ENCODE measurements around the gene LRRK1.

Gene LRRK1

DNA sequence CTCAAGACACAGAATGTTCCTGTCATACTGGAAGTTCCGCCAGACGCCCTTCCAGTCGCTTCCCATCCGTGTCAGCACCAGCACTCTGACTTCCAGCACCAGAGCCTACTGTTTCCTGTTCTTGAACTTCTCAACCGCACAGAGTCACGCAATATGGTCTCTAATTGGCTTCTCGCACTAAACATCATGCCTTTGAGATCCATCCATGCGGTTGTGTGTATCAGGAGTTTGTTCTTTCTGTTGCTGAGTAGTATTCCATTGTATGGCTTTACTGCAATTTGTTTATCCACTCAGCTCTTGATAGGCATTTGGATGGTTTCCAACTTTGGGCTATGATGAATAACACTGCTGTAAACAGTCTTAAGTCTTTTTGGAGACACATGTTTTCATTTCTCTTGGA is 112.1 kb downstream of the LRRK1 start:
- Histone ChIP-seq H3K36me3 (ENCODE audit: insufficient read depth, low read depth, low read length) (no peaks in the 10 kb centered on the region), H3K4me1 (ENCODE audit: insufficient read depth, low read length) (no peaks in the 10 kb centered on the region)

DNA sequence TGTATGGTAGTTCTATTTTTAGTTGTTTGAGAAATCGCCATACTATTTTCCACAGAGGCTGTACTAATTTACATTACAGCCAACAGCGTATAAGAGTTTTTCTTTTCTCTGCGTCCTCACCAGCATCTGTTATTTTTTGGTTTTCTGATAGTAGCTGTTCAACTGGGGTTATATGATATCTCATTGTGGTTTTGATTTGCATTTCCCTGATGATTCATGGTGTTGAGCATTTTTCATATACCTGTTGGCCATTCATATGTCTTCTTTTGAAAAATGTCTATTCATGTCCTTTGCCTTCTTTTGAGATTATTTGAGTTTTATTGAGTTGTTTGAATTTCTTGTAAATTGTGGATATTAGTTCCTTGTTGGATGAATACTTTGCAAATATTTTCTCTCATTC is 114.6 kb downstream of the LRRK1 start:
- Histone ChIP-seq H3K9ac (ENCODE audit: low read depth, low read length) (no peak overlapping the region), H3K9me3 (ENCODE audit: insufficient read depth, low read depth, low read length) (0 out of 2 replicates have a peak, but pooled peaks cover 7% of the 10 kb centered on the region), H3K36me3 (ENCODE audit: insufficient read depth, low read depth, low read length) (no peaks in the 10 kb centered on the region), H3K4me3 (ENCODE audit: low read length) (no peak overlapping the region), H3K27ac (ENCODE audit: low read length) (no peak overlapping the region), H3K4me1 (ENCODE audit: insufficient read depth, low read length) (no peaks in the 10 kb centered on the region), H3K27me3 (ENCODE audit: insufficient read depth, low read length) (no peaks in the 10 kb centered on the region)

More for the DNA sequence above, 112.1 kb downstream of the LRRK1 start:
- Histone ChIP-seq H3K4me3 (ENCODE audit: low read length) (no peak overlapping the region), H3K9me3 (ENCODE audit: insufficient read depth, low read depth, low read length) (0 out of 2 replicates have a peak, but pooled peaks cover 7% of the 10 kb centered on the region), H3K9ac (ENCODE audit: low read depth, low read length) (no peak overlapping the region), H3K27ac (ENCODE audit: low read length) (no peak overlapping the region), H3K27me3 (ENCODE audit: insufficient read depth, low read length) (no peaks in the 10 kb centered on the region)

DNA sequence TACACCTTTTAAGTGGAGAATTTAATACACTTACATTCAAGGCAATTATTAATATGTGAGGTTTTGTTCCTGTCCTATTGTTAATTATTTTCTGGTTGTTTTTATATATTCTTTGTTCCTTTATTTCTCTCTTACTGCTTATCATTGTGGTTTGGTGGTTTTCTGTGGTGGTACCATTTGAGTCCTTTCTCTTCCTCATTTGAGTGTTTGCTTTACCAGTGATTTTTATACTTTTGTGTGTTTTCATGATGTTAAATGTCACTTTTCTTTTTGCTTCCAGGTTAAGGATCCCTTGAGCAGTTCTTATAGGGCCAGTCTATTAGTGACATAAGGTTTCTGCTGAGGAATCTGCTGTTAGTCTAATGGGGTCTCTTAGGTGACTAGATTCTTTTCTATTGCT is 116.5 kb downstream of the LRRK1 start:
- no peaks in the 10 kb centered on the region for H3K27me3 ChIP-seq (ENCODE audit: insufficient read depth, low read length)
- H3K9me3 ChIP-seq (ENCODE audit: insufficient read depth, low read depth, low read length), result 0 out of 2 replicates have a peak, but pooled peaks cover 7% of the 10 kb centered on the region
- no peak overlapping the region for H3K27ac ChIP-seq (ENCODE audit: low read length)
- H3K4me3 ChIP-seq (ENCODE audit: low read length), result no peak overlapping the region
- H3K4me1 ChIP-seq (ENCODE audit: insufficient read depth, low read length), result no peaks in the 10 kb centered on the region
- no peaks in the 10 kb centered on the region for H3K36me3 ChIP-seq (ENCODE audit: insufficient read depth, low read depth, low read length)
- no peak overlapping the region for H3K9ac ChIP-seq (ENCODE audit: low read depth, low read length)

DNA sequence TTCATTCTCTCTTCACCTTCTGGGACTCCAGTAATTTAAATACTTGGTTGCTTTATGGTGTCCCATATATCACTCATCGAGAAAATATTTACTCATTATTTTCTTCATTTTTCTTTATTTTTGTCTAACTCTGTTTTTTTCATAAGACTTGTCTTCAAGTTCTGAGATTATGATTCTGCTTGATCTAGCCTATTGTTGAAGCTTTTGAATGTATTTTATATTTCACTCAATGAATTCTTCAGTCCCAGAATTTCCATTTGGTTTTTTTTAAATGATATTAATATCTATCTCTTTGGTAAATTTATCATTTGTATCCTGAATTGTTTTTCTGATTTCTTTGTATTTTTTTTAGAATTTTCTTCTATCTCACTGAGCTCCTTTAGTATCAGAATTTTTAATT is 117.0 kb downstream of the LRRK1 start:
- no peak overlapping the region for H3K4me3 ChIP-seq (ENCODE audit: low read length)
- H3K27me3 ChIP-seq (ENCODE audit: insufficient read depth, low read length), result no peaks in the 10 kb centered on the region
- H3K4me1 ChIP-seq (ENCODE audit: insufficient read depth, low read length), result no peaks in the 10 kb centered on the region
- H3K36me3 ChIP-seq (ENCODE audit: insufficient read depth, low read depth, low read length), result no peaks in the 10 kb centered on the region
- H3K9me3 ChIP-seq (ENCODE audit: insufficient read depth, low read depth, low read length), result 0 out of 2 replicates have a peak, but pooled peaks cover 7% of the 10 kb centered on the region
- no peak overlapping the region for H3K27ac ChIP-seq (ENCODE audit: low read length)
- no peak overlapping the region for H3K9ac ChIP-seq (ENCODE audit: low read depth, low read length)

DNA sequence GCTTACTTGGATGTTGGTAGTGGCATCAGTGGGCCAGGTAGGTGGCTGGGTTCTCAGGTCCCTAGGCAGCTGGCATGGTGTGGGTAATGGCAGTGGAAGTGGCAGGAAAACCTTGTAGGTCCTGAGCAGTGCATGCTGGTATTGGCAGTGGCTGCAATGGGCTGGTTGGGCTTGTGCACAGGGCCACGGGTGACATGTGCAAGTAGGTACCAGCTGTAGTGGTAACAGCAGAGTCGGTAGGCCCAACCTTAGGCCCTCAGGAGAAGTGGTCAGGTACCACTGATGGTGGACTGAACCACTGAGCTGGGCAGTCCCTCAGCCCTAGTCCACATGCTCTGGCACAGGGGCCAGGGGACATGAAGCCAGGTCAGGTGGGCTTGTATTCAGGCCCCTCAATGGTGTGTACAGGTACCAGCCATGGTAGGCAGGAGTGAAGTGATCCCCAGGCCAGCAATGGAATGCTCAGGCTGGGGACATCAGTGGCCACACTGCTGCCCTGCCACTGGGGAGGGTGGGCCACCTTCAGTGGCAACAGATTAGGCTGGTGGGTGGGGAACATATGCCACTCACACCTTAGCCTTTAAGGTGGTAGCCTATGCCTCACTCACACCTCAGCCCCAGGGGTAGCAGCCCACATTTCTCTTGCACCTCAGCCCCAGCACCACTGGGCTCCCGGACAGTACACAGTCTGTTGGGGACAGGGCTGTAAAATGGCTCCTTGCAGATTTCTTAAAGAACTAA is 118.1 kb downstream of the LRRK1 start:
- Histone ChIP-seq H3K9me3 (ENCODE audit: insufficient read depth, low read depth, low read length) (0 out of 2 replicates have a peak, but pooled peaks cover 7% of the 10 kb centered on the region), H3K36me3 (ENCODE audit: insufficient read depth, low read depth, low read length) (no peaks in the 10 kb centered on the region), H3K4me3 (ENCODE audit: low read length) (no peak overlapping the region)

DNA sequence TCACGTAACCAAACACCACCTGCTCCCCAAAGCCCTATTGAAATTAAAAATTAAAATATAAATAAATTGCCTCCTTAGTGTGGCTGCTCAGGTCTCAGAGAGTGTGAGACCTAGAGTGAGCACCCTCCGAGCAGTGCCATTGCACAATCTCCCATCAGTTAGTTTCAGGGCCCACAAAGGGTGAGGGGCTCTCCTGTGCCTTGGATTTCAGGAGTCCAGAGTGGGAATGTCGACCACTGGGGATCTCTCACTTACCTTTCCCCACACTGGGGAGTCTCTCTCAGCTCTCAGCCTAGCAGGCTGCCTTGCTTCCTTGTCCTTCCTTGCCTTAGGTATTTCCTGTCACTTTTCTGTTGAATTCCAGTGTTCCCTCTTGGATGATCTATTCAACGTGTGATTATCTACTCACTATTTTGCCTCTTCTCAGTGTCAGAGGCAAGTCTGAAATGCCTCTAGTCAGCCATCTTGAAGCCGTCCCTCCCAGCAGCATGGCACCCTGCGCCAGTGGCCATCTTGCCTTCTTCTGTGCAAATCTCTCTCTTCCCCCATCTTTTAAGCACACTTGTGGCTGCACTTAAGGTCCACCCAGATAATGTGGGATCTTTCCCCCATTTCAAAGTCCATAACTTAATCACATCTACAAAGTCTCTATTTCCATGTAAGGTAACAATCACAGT is 119.3 kb downstream of the LRRK1 start:
- H3K27me3 ChIP-seq (ENCODE audit: insufficient read depth, low read length), result no peaks in the 10 kb centered on the region
- H3K9ac ChIP-seq (ENCODE audit: low read depth, low read length), result no peak overlapping the region
- no peaks in the 10 kb centered on the region for H3K36me3 ChIP-seq (ENCODE audit: insufficient read depth, low read depth, low read length)
- H3K27ac ChIP-seq (ENCODE audit: low read length), result no peak overlapping the region
- no peak overlapping the region for H3K4me3 ChIP-seq (ENCODE audit: low read length)
- no peaks in the 10 kb centered on the region for H3K4me1 ChIP-seq (ENCODE audit: insufficient read depth, low read length)
- H3K9me3 ChIP-seq (ENCODE audit: insufficient read depth, low read depth, low read length), result 0 out of 2 replicates have a peak, but pooled peaks cover 7% of the 10 kb centered on the region

More for the DNA sequence above, 118.1 kb downstream of the LRRK1 start:
- Histone ChIP-seq H3K9ac (ENCODE audit: low read depth, low read length) (no peak overlapping the region), H3K4me1 (ENCODE audit: insufficient read depth, low read length) (no peaks in the 10 kb centered on the region), H3K27me3 (ENCODE audit: insufficient read depth, low read length) (no peaks in the 10 kb centered on the region), H3K27ac (ENCODE audit: low read length) (no peak overlapping the region)

DNA sequence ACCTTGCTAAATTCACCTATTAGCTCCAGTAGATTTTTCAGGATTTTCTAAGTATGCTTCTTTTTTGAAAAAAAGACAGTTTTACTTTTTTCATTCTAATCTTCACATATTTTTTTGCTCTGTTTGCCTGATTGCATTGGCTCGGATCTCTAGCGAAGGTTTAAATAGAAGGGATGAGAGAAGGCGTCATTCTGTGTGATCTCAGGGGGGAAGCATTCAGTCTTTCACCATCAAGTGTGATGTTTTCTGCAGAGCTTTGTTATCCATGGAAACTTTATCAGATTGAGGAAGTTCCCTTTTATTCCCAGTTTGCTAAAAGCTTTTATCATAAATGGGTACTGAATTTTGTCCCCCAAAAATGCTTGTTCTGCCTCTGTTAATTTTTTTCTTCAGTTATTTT is 120.3 kb downstream of the LRRK1 start:
- no peaks in the 10 kb centered on the region for H3K4me1 ChIP-seq (ENCODE audit: insufficient read depth, low read length)
- no peak overlapping the region for H3K9ac ChIP-seq (ENCODE audit: low read depth, low read length)
- H3K9me3 ChIP-seq (ENCODE audit: insufficient read depth, low read depth, low read length), result 0 out of 2 replicates have a peak, but pooled peaks cover 5% of the 10 kb centered on the region
- no peaks in the 10 kb centered on the region for H3K36me3 ChIP-seq (ENCODE audit: insufficient read depth, low read depth, low read length)
- H3K27me3 ChIP-seq (ENCODE audit: insufficient read depth, low read length), result no peaks in the 10 kb centered on the region
- H3K27ac ChIP-seq (ENCODE audit: low read length), result no peak overlapping the region
- no peak overlapping the region for H3K4me3 ChIP-seq (ENCODE audit: low read length)

DNA sequence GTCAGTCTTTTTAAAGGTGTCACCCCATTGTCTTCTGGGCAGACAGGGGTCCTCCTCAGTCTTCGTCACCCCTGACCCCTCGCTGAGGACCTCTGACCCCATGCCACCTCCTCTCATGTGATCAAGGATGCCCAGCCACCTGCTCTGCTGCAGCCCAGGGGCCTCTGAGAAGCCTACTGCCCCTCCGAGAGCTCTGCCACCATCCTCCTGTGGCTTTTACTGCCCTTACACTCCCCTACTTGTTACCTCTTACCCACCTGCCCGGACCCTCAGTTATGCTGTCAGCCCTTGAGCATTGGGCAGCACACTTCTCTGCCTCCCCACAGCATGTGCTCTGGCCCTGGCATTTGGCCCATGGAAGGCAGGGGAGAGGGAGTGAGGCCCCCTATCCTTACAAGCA is 123.2 kb downstream of the LRRK1 start:
- no peak overlapping the region for H3K27ac ChIP-seq (ENCODE audit: low read length)
- H3K9me3 ChIP-seq (ENCODE audit: insufficient read depth, low read depth, low read length), result no peaks in the 10 kb centered on the region
- H3K27me3 ChIP-seq (ENCODE audit: insufficient read depth, low read length), result peaks cover 28% of the 10 kb centered on the region
- no peaks in the 10 kb centered on the region for H3K36me3 ChIP-seq (ENCODE audit: insufficient read depth, low read depth, low read length)
- no peak overlapping the region for H3K4me3 ChIP-seq (ENCODE audit: low read length)
- H3K4me1 ChIP-seq (ENCODE audit: insufficient read depth, low read length), result peaks cover 3% of the 10 kb centered on the region; the same call in 1 of the 2 replicates
- no peak overlapping the region for H3K9ac ChIP-seq (ENCODE audit: low read depth, low read length)

DNA sequence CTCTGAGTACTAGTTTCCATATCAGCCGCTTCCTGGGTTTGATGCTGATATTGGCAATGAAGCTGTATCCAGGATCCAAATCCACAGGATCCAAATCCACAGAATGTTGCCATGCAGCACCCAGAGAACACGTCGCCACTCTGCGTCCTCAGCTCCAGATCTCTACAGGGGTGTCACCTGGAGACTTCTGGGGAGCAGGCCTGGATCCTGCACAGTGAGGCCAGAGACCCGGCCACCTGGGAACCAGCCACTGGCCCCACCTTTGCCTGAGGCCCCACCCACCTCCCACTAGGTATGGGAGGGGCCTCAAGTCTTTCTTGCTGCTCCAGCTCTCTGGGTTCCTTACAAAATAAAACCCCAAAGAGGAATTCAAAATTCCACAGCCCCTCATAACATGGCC is 123.9 kb downstream of the LRRK1 start:
- no peak overlapping the region for H3K9ac ChIP-seq (ENCODE audit: low read depth, low read length)
- no peaks in the 10 kb centered on the region for H3K9me3 ChIP-seq (ENCODE audit: insufficient read depth, low read depth, low read length)
- H3K36me3 ChIP-seq (ENCODE audit: insufficient read depth, low read depth, low read length), result no peaks in the 10 kb centered on the region
- no peak overlapping the region for H3K27ac ChIP-seq (ENCODE audit: low read length)
- H3K4me3 ChIP-seq (ENCODE audit: low read length), result no peak overlapping the region
- H3K27me3 ChIP-seq (ENCODE audit: insufficient read depth, low read length), result peaks cover 35% of the 10 kb centered on the region
- H3K4me1 ChIP-seq (ENCODE audit: insufficient read depth, low read length), result peaks cover 9% of the 10 kb centered on the region; the same call in 1 of the 2 replicates

DNA sequence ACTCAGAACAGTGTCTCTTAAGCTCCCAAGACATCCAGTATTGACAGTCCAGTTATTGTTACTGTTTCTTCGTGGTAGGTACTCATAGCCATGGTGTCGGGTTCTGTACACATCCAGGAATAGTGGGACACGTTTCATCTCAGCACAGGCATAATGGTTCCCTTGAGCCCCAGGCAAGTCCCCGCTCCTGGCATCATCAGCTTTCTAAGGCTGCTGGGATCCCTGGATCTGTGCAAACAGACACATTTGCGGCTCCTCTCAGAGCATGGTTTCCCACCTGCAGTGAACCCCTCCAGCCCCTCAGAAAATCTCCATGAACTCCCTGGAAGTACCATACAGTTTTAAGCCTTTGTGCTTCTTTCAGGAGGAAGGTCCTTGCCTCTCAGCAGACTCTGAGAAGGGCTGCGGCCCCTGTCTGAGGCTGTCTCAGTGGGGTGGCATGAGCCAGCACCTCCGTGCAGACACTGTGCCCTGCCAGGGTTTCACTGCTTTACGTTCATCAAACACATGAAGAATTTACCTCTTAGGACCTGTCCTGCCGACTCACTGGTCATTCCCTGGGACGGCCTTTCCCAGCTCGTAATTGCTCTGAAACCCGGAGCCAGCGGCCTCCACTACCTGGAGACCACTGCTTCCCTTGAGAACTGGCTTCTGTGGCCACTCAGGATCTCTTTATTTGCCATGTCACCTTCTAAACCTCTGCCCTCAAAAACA is 124.9 kb downstream of the LRRK1 start:
- Histone ChIP-seq H3K9me3 (ENCODE audit: insufficient read depth, low read depth, low read length) (no peaks in the 10 kb centered on the region), H3K4me1 (ENCODE audit: insufficient read depth, low read length) (peaks cover 10% of the 10 kb centered on the region; the same call in 1 of the 2 replicates), H3K27ac (ENCODE audit: low read length) (no peak overlapping the region), H3K27me3 (ENCODE audit: insufficient read depth, low read length) (peaks cover 45% of the 10 kb centered on the region), H3K4me3 (ENCODE audit: low read length) (no peak overlapping the region), H3K9ac (ENCODE audit: low read depth, low read length) (no peak overlapping the region), H3K36me3 (ENCODE audit: insufficient read depth, low read depth, low read length) (no peaks in the 10 kb centered on the region)

DNA sequence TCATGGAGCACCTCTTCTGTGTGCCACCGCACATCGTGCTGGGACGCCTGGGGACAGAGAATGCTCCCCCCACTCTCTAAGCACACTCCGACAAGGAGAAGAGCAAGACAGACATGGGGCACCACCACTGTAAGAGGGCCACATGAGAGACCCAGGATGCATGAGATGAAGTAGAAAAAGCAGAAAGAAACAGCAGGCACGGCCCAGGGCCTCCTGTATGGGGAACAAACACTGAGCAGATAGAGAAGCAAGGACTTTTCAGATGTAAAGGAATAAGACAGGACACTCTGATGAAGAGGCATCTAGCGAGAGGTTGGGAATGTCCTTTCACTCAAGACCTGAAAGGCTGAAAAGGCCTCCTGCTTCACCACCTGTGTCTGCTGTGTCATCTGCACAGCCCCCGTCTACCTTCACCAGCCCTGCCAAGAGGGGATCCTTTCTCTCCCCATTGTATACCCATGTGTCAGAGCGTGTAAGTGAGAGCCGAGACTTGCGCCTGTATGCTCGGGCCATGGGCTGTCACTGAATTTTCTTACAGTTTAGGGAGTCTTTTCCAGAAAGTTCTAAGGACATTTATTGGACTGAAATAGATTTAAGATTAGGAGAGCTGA is 125.6 kb downstream of the LRRK1 start:
- H3K27ac ChIP-seq (ENCODE audit: low read length), result no peak overlapping the region
- H3K9ac ChIP-seq (ENCODE audit: low read depth, low read length), result no peak overlapping the region
- no peak overlapping the region for H3K4me3 ChIP-seq (ENCODE audit: low read length)
- peaks cover 10% of the 10 kb centered on the region; the same call in 1 of the 2 replicates for H3K4me1 ChIP-seq (ENCODE audit: insufficient read depth, low read length)
- peaks cover 45% of the 10 kb centered on the region for H3K27me3 ChIP-seq (ENCODE audit: insufficient read depth, low read length)
- no peaks in the 10 kb centered on the region for H3K36me3 ChIP-seq (ENCODE audit: insufficient read depth, low read depth, low read length)
- no peaks in the 10 kb centered on the region for H3K9me3 ChIP-seq (ENCODE audit: insufficient read depth, low read depth, low read length)
